Measurements from ENCODE around the gene TMEM223.

DNA sequence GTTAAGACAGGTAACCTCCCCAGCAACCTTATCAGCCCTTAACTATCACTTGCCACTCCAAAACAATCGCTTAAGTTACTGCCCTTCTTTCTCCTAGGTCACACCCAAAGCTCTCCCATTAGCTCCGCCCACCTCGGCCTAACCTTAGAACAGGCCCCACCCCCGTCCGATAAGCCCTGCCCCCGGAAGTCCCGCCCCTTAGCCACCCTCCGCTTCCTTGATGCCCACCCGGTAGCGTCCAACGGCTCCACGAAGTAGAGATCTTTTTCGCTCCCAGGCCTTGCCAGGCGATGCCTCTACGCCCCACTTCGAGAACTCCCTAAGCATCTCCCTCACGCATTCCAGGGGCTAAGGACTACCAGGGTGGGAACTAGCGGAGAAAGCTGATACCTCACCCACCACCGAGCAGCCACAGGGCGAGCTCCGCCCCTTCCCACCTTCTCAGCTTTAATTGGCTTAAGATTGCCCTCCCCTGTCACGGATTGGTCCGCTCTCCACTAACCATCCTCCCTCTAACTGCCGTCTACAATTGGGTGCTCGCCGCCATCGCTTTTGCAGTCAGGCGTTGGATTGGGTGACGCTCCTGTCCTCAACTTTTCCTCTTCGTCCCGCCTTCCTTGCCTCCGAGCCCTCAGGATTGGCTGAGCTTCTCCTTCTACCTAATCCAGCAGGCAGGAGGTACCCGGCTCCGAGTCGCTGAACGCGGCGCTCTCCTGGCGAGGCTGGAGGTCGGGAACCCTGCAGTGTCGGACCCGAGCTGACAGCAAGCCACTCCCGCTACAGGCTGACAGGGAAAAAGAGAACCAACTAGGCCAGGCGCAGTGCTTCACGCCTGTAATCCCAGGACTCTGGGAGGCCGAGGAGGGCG is 37.8 kb downstream of the TMEM223 start, which contains the start of gene ZBTB3:
- TF ChIP-seq EP300 (IDR thresholded peaks at IDR 0.05) (no peak), POLR2A (IDR thresholded peaks at IDR 0.05) (peak in 1 of 4 donors; percentile 65)
- TF ChIP-seq, protein P1, sequence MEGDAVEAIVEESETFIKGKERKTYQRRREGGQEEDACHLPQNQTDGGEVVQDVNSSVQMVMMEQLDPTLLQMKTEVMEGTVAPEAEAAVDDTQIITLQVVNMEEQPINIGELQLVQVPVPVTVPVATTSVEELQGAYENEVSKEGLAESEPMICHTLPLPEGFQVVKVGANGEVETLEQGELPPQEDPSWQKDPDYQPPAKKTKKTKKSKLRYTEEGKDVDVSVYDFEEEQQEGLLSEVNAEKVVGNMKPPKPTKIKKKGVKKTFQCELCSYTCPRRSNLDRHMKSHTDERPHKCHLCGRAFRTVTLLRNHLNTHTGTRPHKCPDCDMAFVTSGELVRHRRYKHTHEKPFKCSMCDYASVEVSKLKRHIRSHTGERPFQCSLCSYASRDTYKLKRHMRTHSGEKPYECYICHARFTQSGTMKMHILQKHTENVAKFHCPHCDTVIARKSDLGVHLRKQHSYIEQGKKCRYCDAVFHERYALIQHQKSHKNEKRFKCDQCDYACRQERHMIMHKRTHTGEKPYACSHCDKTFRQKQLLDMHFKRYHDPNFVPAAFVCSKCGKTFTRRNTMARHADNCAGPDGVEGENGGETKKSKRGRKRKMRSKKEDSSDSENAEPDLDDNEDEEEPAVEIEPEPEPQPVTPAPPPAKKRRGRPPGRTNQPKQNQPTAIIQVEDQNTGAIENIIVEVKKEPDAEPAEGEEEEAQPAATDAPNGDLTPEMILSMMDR (IDR thresholded peaks at IDR 0.05), result no peak
